Non-pigmented ciliary epithelial cell (primary cell): ENCODE data around the gene PSMC5.

ENCODE experiments used
- DNase-seq: peaks from one replicate; pipeline ENCODE4 v3.0.0-alpha.2; 2010; ENCODE audit warnings: low read depth

PSMC5 gene

GRCh38 chr17:63821804-63822203, 5.4 kb upstream of the PSMC5 start:
- no peak for DNase-seq

- no peak for DNase-seq
Observed at GRCh38 chr17:63822537-63822936, 4.7 kb upstream of the PSMC5 start.

GRCh38 chr17:63823659-63824331, 3.4 kb upstream of the PSMC5 start:
- DNase-seq, result no peak

- no peak for DNase-seq
Observed at GRCh38 chr17:63824362-63824761, 2.9 kb upstream of the PSMC5 start.

- no peak for DNase-seq
Observed at GRCh38 chr17:63826468-63827001, 696 bp upstream of the PSMC5 start.

- no peak for DNase-seq
Observed at GRCh38 chr17:63827801-63828221, 580 bp downstream of the PSMC5 start.

- no peak for DNase-seq
Observed at GRCh38 chr17:63828936-63829335, 1.7 kb downstream of the PSMC5 start.

- DNase-seq, result no peak
Observed at GRCh38 chr17:63830278-63830677, 3.0 kb downstream of the PSMC5 start.

- no peak for DNase-seq
Observed at GRCh38 chr17:63830904-63831491, 3.8 kb downstream of the PSMC5 start.

GRCh38 chr17:63831505-63831904, 4.3 kb downstream of the PSMC5 start:
- DNase-seq, result no peak

GRCh38 chr17:63832014-63832413, 4.8 kb downstream of the PSMC5 start:
- no peak for DNase-seq

GRCh38 chr17:63832455-63832854, 5.2 kb downstream of the PSMC5 start:
- DNase-seq, result no peak

GRCh38 chr17:63833026-63833740, 6.0 kb downstream of the PSMC5 start:
- DNase-seq, result no peak

- DNase-seq, result no peak
Observed at GRCh38 chr17:63833741-63834373, 6.6 kb downstream of the PSMC5 start.

- DNase-seq, result peak; percentile 48
Observed at GRCh38 chr17:63834431-63835166, 7.4 kb downstream of the PSMC5 start.

GRCh38 chr17:63835167-63835720, 8.0 kb downstream of the PSMC5 start:
- DNase-seq, result no peak

- DNase-seq, result no peak
Observed at GRCh38 chr17:63836811-63837210, 9.6 kb downstream of the PSMC5 start.

GRCh38 chr17:63837480-63837879, 10.2 kb downstream of the PSMC5 start:
- no peak for DNase-seq

- no peak for DNase-seq
Observed at GRCh38 chr17:63837962-63838600, 10.8 kb downstream of the PSMC5 start.

- DNase-seq, result no peak
Observed at GRCh38 chr17:63838631-63839171, 11.5 kb downstream of the PSMC5 start.
